ENCODE results near the gene UNC13B. TPM values are rescaled to one million over a fixed set of nuclear protein-coding genes. Genes with fewer than 3 reads are reported as not detected.

The UNC13B gene
- total RNA-seq, 1 experiment from 2014 or later: 49.3 TPM

DNA sequence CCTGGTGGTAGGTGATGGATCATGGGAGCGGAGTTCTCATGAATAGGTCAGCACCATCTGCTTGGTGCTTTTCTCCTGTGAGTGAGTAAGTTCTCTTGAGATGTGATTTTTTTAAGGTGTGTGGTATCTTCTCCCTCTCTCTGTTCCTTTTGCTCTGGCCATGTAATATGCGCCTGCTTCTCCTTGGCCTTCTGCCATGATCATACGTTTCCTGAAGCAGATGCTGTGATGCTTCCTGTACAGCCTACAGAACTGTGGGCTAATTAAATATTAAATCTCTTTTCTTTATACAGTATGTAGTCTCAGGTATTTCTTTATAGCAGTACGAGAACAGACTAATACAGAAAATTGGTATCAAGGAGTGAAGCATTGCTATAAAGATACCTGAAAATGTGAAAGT is 36.4 kb downstream of the UNC13B start (continued):
- TF ChIP-seq, protein P1, sequence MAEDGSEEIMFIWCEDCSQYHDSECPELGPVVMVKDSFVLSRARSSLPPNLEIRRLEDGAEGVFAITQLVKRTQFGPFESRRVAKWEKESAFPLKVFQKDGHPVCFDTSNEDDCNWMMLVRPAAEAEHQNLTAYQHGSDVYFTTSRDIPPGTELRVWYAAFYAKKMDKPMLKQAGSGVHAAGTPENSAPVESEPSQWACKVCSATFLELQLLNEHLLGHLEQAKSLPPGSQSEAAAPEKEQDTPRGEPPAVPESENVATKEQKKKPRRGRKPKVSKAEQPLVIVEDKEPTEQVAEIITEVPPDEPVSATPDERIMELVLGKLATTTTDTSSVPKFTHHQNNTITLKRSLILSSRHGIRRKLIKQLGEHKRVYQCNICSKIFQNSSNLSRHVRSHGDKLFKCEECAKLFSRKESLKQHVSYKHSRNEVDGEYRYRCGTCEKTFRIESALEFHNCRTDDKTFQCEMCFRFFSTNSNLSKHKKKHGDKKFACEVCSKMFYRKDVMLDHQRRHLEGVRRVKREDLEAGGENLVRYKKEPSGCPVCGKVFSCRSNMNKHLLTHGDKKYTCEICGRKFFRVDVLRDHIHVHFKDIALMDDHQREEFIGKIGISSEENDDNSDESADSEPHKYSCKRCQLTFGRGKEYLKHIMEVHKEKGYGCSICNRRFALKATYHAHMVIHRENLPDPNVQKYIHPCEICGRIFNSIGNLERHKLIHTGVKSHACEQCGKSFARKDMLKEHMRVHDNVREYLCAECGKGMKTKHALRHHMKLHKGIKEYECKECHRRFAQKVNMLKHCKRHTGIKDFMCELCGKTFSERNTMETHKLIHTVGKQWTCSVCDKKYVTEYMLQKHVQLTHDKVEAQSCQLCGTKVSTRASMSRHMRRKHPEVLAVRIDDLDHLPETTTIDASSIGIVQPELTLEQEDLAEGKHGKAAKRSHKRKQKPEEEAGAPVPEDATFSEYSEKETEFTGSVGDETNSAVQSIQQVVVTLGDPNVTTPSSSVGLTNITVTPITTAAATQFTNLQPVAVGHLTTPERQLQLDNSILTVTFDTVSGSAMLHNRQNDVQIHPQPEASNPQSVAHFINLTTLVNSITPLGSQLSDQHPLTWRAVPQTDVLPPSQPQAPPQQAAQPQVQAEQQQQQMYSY (CRISPR knock-in tag; IDR thresholded peaks at IDR 0.05): no peak
- TF ChIP-seq JAZF1 (CRISPR knock-in tag; IDR thresholded peaks at IDR 0.05) (no peak), HMGXB4 (CRISPR knock-in tag; IDR thresholded peaks at IDR 0.05) (no peak), PREB (CRISPR knock-in tag; IDR thresholded peaks at IDR 0.05; ENCODE audit: borderline replicate concordance) (no peak), TCF7 (CRISPR knock-in tag; IDR thresholded peaks at IDR 0.05; ENCODE audit: low read depth) (no peak)
- TF ChIP-seq, protein P2, sequence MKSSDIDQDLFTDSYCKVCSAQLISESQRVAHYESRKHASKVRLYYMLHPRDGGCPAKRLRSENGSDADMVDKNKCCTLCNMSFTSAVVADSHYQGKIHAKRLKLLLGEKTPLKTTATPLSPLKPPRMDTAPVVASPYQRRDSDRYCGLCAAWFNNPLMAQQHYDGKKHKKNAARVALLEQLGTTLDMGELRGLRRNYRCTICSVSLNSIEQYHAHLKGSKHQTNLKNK (CRISPR knock-in tag; IDR thresholded peaks at IDR 0.05): no peak
- TF ChIP-seq, protein P3, sequence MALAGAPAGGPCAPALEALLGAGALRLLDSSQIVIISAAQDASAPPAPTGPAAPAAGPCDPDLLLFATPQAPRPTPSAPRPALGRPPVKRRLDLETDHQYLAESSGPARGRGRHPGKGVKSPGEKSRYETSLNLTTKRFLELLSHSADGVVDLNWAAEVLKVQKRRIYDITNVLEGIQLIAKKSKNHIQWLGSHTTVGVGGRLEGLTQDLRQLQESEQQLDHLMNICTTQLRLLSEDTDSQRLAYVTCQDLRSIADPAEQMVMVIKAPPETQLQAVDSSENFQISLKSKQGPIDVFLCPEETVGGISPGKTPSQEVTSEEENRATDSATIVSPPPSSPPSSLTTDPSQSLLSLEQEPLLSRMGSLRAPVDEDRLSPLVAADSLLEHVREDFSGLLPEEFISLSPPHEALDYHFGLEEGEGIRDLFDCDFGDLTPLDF (CRISPR knock-in tag; IDR thresholded peaks at IDR 0.05): no peak

- H3K4me1 Mint-ChIP-seq: no peaks in the 10 kb centered on the region
- H3K36me3 Mint-ChIP-seq: peaks cover 59% of the 10 kb centered on the region
- peaks cover 75% of the 10 kb centered on the region for H3K9me3 Mint-ChIP-seq
- H3K4me3 Mint-ChIP-seq: no peak overlapping the region
- TF ChIP-seq SMAD4 (CRISPR knock-in tag; IDR thresholded peaks at IDR 0.05) (no peak), TCF7 (CRISPR knock-in tag; IDR thresholded peaks at IDR 0.05; ENCODE audit: low read depth) (no peak), ZNF232 (CRISPR knock-in tag; IDR thresholded peaks at IDR 0.05) (no peak), JAZF1 (CRISPR knock-in tag; IDR thresholded peaks at IDR 0.05) (no peak), ATF3 (CRISPR knock-in tag; conservative IDR thresholded peaks at IDR 0.05) (no peak)
- TF ChIP-seq, protein P4, sequence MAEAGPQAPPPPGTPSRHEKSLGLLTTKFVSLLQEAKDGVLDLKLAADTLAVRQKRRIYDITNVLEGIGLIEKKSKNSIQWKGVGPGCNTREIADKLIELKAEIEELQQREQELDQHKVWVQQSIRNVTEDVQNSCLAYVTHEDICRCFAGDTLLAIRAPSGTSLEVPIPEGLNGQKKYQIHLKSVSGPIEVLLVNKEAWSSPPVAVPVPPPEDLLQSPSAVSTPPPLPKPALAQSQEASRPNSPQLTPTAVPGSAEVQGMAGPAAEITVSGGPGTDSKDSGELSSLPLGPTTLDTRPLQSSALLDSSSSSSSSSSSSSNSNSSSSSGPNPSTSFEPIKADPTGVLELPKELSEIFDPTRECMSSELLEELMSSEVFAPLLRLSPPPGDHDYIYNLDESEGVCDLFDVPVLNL (CRISPR knock-in tag; IDR thresholded peaks at IDR 0.05; ENCODE audit: borderline replicate concordance, low read depth): no peak
- ChIA-PET CTCF (no interaction called here), POLR2A (no interaction called here)
- H3K27ac Mint-ChIP-seq: no peak overlapping the region
- H3K27me3 Mint-ChIP-seq (ENCODE audit: low read depth): no peaks in the 10 kb centered on the region
- DNase-seq (ENCODE audit: low spot score) (no peak), ATAC-seq (no peak)
Measured at GRCh38 chr9:35203528-35203927, 41.7 kb downstream of the UNC13B start.

DNA sequence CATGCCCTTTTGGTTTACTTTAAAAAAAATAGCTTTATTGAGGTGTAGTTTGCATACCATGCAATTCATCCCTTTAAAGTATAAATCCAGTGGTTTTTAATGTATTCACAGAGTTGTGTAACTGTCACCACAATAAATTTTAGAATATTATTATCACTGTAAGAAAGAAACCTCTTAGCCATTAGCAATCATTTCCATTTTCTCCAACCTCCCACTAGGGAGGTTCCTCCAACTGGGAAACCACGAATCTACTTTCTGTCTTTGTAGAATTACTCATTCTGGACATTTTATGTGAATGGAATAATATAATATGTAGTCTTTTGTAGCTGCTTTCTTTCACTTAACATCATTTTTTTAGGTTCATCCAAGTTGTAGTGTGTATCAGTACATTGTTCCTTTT is 43.5 kb downstream of the UNC13B start:
- Mint-ChIP-seq H3K4me1 (no peaks in the 10 kb centered on the region), H3K4me3 (no peak overlapping the region), H3K9me3 (peaks cover 63% of the 10 kb centered on the region), H3K27ac (no peak overlapping the region), H3K27me3 (ENCODE audit: low read depth) (no peaks in the 10 kb centered on the region), H3K36me3 (peaks cover 51% of the 10 kb centered on the region)
- ATAC-seq (no peak), DNase-seq (ENCODE audit: low spot score) (no peak)
- ChIA-PET POLR2A (no interaction called here), CTCF (no interaction called here)
- TF ChIP-seq PREB (CRISPR knock-in tag; IDR thresholded peaks at IDR 0.05; ENCODE audit: borderline replicate concordance) (no peak), ETV6 (CRISPR knock-in tag; IDR thresholded peaks at IDR 0.05) (no peak)
- TF ChIP-seq, protein P4 (CRISPR knock-in tag; IDR thresholded peaks at IDR 0.05; ENCODE audit: borderline replicate concordance, low read depth): no peak
- TF ChIP-seq, protein P5, sequence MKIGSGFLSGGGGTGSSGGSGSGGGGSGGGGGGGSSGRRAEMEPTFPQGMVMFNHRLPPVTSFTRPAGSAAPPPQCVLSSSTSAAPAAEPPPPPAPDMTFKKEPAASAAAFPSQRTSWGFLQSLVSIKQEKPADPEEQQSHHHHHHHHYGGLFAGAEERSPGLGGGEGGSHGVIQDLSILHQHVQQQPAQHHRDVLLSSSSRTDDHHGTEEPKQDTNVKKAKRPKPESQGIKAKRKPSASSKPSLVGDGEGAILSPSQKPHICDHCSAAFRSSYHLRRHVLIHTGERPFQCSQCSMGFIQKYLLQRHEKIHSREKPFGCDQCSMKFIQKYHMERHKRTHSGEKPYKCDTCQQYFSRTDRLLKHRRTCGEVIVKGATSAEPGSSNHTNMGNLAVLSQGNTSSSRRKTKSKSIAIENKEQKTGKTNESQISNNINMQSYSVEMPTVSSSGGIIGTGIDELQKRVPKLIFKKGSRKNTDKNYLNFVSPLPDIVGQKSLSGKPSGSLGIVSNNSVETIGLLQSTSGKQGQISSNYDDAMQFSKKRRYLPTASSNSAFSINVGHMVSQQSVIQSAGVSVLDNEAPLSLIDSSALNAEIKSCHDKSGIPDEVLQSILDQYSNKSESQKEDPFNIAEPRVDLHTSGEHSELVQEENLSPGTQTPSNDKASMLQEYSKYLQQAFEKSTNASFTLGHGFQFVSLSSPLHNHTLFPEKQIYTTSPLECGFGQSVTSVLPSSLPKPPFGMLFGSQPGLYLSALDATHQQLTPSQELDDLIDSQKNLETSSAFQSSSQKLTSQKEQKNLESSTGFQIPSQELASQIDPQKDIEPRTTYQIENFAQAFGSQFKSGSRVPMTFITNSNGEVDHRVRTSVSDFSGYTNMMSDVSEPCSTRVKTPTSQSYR (CRISPR knock-in tag; IDR thresholded peaks at IDR 0.05): no peak
- TF ChIP-seq, protein P6, sequence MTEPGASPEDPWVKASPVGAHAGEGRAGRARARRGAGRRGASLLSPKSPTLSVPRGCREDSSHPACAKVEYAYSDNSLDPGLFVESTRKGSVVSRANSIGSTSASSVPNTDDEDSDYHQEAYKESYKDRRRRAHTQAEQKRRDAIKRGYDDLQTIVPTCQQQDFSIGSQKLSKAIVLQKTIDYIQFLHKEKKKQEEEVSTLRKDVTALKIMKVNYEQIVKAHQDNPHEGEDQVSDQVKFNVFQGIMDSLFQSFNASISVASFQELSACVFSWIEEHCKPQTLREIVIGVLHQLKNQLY (CRISPR knock-in tag; IDR thresholded peaks at IDR 0.05): no peak
